Activated CD8-positive, alpha-beta T cell treated with anti-CD3 and anti-CD28 coated beads for 36 hours (primary cell): ENCODE measurements around the gene EXOSC7. TPM values are rescaled to one million over a fixed set of nuclear protein-coding genes. Genes with fewer than 3 reads are reported as not detected.

Experiments used
- ATAC-seq: fragments of 200-7000 bp; cut with Tn5 transposase; one replicate; pipeline ENCODE4 v1.10.0; 2021; ENCODE audit warnings: mild to moderate bottlenecking, moderate library complexity
- CTCF ChIA-PET: fragments of 350-600 bp; sonication (Branson Sonifier 250); formaldehyde crosslinking; loops from one replicate; lab custom pipeline; 2021; ENCODE audit warnings: antibody characterized with exemption; lab: Charles Lee
- POLR2A ChIA-PET: fragments of 350-600 bp; sonication (Branson Sonifier 250); formaldehyde crosslinking; loops from one replicate; lab custom pipeline; 2021; ENCODE audit warnings: antibody characterized with exemption; lab: Charles Lee
- DNase-seq: peaks from one replicate; pipeline ENCODE4 v3.0.0-alpha.2; 2020
- H3K27ac Mint-ChIP-seq: one replicate; pipeline ENCODE4 v1.8.0; 2021; ENCODE audit warnings: mild to moderate bottlenecking, mixed read lengths
- H3K27me3 Mint-ChIP-seq: one replicate; pipeline ENCODE4 v1.8.0; 2021; ENCODE audit warnings: mixed read lengths
- H3K36me3 Mint-ChIP-seq: one replicate; pipeline ENCODE4 v1.8.0; 2021; ENCODE audit warnings: low read depth, mixed read lengths
- H3K4me1 Mint-ChIP-seq: one replicate; pipeline ENCODE4 v1.8.0; 2021; ENCODE audit warnings: low read depth, mixed read lengths
- H3K4me3 Mint-ChIP-seq: one replicate; pipeline ENCODE4 v1.8.0; 2021; ENCODE audit warnings: mild to moderate bottlenecking, moderate library complexity, mixed read lengths
- H3K9me3 Mint-ChIP-seq: one replicate; pipeline ENCODE4 v1.8.0; 2021; ENCODE audit warnings: mixed read lengths
- intact Hi-C: fragments of 100-400 bp; cut with micrococcal nuclease; formaldehyde crosslinking; loops from one replicate; pipeline ENCODE4 v1.10.0; 2022
- total RNA-seq, 2 experiments: library from RNA; stranded (reverse); gene quantifications; one replicate each; pipeline ENCODE4 v1.2.3, GENCODE V29; 2021
- TF ChIP-seq, protein P1 (sequence below): fragments of 200-600 bp; IDR thresholded peaks from one replicate; pipeline ENCODE4 v1.8.0; 2022; ENCODE audit warnings: antibody characterized with exemption, mild to moderate bottlenecking

Gene EXOSC7
- total RNA-seq, 2 experiments from 2014 or later, result 79.8 to 80.7 TPM

DNA sequence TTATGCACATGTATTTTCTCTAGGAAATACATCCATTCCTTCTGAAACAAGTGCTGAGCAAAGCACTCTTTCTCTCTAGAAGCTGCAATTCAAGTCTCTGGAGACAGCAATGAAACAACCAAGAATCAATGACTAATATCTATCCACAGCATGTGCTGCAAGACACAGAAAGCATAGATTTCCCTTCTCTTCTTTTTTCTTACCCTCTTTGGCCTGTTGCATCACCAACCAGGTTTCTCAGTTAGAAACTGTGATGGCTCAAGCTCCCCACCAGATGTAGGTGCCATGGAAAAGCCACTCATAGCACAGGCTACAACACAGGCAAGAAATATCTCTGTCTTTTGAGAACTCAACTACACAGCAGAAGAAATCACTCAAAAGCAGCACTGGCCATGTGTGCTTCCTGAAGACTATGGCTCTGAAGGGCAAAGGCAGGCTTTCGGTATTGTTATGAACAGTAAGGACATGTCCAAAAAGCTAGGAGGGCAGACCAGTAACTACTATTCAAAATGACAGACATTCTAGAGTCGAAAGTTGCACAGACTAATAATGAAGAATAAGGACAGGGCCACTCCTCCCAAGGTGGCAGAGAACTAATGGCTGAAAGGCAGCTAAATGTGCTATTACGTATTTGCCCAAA, 15.5 kb upstream of the EXOSC7 start:
- intact Hi-C loops, result no loop called here
- TF ChIP-seq, protein P1, sequence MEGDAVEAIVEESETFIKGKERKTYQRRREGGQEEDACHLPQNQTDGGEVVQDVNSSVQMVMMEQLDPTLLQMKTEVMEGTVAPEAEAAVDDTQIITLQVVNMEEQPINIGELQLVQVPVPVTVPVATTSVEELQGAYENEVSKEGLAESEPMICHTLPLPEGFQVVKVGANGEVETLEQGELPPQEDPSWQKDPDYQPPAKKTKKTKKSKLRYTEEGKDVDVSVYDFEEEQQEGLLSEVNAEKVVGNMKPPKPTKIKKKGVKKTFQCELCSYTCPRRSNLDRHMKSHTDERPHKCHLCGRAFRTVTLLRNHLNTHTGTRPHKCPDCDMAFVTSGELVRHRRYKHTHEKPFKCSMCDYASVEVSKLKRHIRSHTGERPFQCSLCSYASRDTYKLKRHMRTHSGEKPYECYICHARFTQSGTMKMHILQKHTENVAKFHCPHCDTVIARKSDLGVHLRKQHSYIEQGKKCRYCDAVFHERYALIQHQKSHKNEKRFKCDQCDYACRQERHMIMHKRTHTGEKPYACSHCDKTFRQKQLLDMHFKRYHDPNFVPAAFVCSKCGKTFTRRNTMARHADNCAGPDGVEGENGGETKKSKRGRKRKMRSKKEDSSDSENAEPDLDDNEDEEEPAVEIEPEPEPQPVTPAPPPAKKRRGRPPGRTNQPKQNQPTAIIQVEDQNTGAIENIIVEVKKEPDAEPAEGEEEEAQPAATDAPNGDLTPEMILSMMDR, result no peak
- ChIA-PET POLR2A (no interaction called here), CTCF (no interaction called here)
- Mint-ChIP-seq H3K27me3 (no peaks in the 10 kb centered on the region), H3K4me3 (no peak overlapping the region), H3K9me3 (no peaks in the 10 kb centered on the region), H3K36me3 (no peaks in the 10 kb centered on the region), H3K27ac (no peak overlapping the region), H3K4me1 (peaks cover 19% of the 10 kb centered on the region)
- ATAC-seq (no peak), DNase-seq (no peak)

DNA sequence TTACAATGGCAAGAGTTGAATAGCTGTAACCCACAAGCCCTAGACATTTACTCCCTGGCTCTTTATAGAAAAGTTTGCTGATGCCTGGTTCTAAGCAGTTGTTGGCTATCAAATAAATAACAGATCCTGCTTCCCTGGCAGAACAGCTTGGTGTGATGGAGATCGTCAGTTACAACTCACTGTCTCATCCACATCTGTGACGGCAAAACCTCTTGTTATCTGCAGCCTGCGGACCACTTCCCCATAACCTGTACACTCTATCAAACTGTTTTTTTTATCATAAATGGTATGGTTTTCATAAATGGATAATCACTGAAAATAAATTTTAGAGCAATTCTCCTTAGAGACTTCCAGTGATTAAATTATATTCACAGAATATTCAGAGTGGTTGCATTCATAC, 14.2 kb upstream of the EXOSC7 start:
- ATAC-seq, result no peak
- Mint-ChIP-seq H3K36me3 (no peaks in the 10 kb centered on the region), H3K4me3 (no peak overlapping the region), H3K27me3 (no peaks in the 10 kb centered on the region), H3K9me3 (no peaks in the 10 kb centered on the region), H3K4me1 (peaks cover 30% of the 10 kb centered on the region), H3K27ac (no peak overlapping the region)
- intact Hi-C loops, result no loop called here
- DNase-seq, result no peak
- ChIA-PET CTCF (no interaction called here), POLR2A (no interaction called here)
- TF ChIP-seq, protein P1, result no peak

- TF ChIP-seq, protein P1, result no peak
- DNase-seq (no peak), ATAC-seq (no peak)
- Mint-ChIP-seq H3K27ac (no peak overlapping the region), H3K4me1 (peaks cover 38% of the 10 kb centered on the region), H3K4me3 (no peak overlapping the region), H3K36me3 (no peaks in the 10 kb centered on the region), H3K9me3 (no peaks in the 10 kb centered on the region), H3K27me3 (no peaks in the 10 kb centered on the region)
- ChIA-PET CTCF (no interaction called here), POLR2A (interaction anchor here (1.0 kb wide), 1 partner anchor 13 kb away, joined by 3 read pairs; the partner anchor contains the start of genes EXOSC7 and ZDHHC3)
- intact Hi-C loops, result no loop called here
Observed at GRCh38 chr3:44962621-44963393, 13.2 kb upstream of the EXOSC7 start.

DNA sequence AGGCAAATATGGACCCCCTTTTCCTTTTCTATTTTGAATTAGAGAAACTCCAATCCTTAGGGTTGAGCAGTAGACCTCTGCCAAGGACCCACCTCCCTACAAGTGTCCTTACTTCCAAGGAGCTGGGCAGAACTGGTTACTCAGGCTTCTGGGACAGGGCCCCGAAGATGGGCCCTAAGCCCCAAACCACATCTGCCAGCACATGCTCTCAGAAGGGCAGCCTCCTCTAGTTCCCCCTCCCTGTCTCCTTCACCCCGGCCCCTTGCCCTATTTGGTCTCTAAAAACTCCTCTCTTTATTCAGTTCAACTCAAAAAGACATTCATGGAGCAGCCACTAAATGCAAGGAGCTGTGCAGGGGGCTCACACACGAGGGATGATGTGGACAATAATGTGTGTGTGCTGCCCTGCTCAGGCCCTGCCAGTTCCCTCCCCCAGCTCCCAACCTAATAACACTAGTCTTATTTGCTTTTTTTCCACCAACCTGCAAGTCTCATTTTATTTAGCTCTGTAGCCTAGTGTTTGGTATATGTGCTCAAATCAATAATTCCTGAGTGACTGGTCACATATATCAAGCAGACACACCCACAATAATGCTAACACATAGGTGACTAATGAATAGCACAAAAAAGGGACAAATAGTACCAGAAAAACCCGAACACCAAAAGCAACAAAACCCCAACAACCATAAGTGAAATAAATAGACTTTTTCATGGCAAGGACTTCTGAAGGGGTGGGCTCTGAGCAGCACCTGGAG, 12.3 kb upstream of the EXOSC7 start:
- ATAC-seq, result no peak

More for the DNA sequence above, 12.3 kb upstream of the EXOSC7 start:
- Mint-ChIP-seq H3K4me1 (peaks cover 45% of the 10 kb centered on the region), H3K9me3 (no peaks in the 10 kb centered on the region), H3K4me3 (no peak overlapping the region), H3K27ac (no peak overlapping the region), H3K27me3 (no peaks in the 10 kb centered on the region), H3K36me3 (no peaks in the 10 kb centered on the region)
- TF ChIP-seq, protein P1, result no peak
- CTCF ChIA-PET, result no interaction called here
- intact Hi-C loops, result no loop called here
- POLR2A ChIA-PET, result interaction anchor here (1.0 kb wide), 1 partner anchor 12 kb away, joined by 3 read pairs; the partner anchor contains the start of genes EXOSC7 and ZDHHC3
- DNase-seq, result no peak
